Activated naive CD4-positive, alpha-beta T cell treated with anti-CD3 and anti-CD28 coated beads for 36 hours (primary cell): Measurements from ENCODE around the gene CEACAM21. TPM values are rescaled to one million over a fixed set of nuclear protein-coding genes. Genes with fewer than 3 reads are reported as not detected.

Experiments
- CTCF ChIA-PET: fragments of 350-600 bp; sonication (Branson Sonifier 250); formaldehyde crosslinking; loops from one replicate; lab custom pipeline; 2021; ENCODE audit warnings: antibody characterized with exemption; lab: Charles Lee
- DNase-seq: peaks from one replicate; pipeline ENCODE4 v3.0.0-alpha.2; 2020
- H3K27ac Mint-ChIP-seq: one replicate; pipeline ENCODE4 v1.8.0; 2021; ENCODE audit warnings: mild to moderate bottlenecking, mixed read lengths
- H3K27me3 Mint-ChIP-seq: one replicate; pipeline ENCODE4 v1.8.0; 2021; ENCODE audit warnings: low read depth, mixed read lengths
- H3K36me3 Mint-ChIP-seq: one replicate; pipeline ENCODE4 v1.8.0; 2021; ENCODE audit warnings: low read depth, mixed read lengths
- H3K4me1 Mint-ChIP-seq: one replicate; pipeline ENCODE4 v1.8.0; 2021; ENCODE audit warnings: low read depth, mixed read lengths
- H3K4me3 Mint-ChIP-seq: one replicate; pipeline ENCODE4 v1.8.0; 2021; ENCODE audit warnings: mild to moderate bottlenecking, moderate library complexity, mixed read lengths
- H3K9me3 Mint-ChIP-seq: one replicate; pipeline ENCODE4 v1.8.0; 2021; ENCODE audit warnings: mixed read lengths
- intact Hi-C: fragments of 100-400 bp; cut with micrococcal nuclease; formaldehyde crosslinking; loops from one replicate; pipeline ENCODE4 v1.15.1; 2023
- total RNA-seq, 2 experiments: library from RNA; stranded (reverse); gene quantifications; one replicate each; pipeline ENCODE4 v1.2.3, GENCODE V29; 2021

The CEACAM21 gene
- total RNA-seq, 2 experiments from 2014 or later = 32.2 to 33.6 TPM

DNA sequence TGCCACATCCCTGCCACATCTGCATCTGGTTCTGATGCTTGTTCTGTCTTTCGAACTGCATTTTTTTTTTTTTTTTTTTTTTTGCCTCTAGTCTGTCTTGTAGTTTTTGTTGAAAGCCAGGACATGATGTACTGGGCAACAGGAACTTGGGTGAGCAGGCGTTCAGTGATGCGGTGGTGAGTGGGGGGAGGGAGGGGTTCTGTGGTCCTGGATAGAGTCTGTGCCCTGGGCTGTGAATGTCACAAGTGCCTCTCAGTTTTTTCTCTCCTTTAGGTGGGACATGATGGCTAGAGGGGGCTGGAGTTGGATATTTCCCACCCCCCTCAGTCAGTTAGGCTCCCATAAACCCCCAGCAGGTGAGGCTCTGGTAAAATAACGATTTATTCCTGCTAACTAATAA lies 47.4 kb downstream of the CEACAM21 start:
- intact Hi-C loops = no loop called here
- no peak for DNase-seq
- Mint-ChIP-seq H3K27ac (no peak overlapping the region), H3K36me3 (no peaks in the 10 kb centered on the region), H3K27me3 (peaks cover 4% of the 10 kb centered on the region), H3K9me3 (no peaks in the 10 kb centered on the region), H3K4me1 (no peaks in the 10 kb centered on the region), H3K4me3 (no peak overlapping the region)
- CTCF ChIA-PET = interaction anchor here (0.6 kb wide), 1 partner anchor 146 kb away, joined by 3 read pairs; no protein-coding TSS in a partner anchor

DNA sequence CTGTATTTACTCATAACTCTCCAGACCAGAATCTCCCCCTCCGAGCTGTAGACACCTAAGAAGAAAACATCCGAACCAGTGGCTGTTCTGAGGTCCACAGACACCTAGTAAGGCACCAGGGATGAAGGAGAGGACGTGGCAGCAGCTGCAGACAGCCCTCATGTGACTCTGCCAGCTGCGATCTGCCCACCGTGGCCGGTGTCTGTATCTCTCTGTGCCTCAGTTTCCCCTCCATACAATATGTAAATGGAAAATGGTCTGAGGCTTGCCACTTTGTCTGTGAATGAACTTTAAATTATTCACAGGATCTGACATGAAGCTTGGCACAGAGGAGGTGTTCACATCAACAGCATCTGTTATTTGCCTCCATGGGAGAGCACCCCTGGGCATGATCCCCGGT lies 48.5 kb downstream of the CEACAM21 start:
- no peaks in the 10 kb centered on the region for H3K4me1 Mint-ChIP-seq
- peaks cover 4% of the 10 kb centered on the region for H3K27me3 Mint-ChIP-seq
- H3K36me3 Mint-ChIP-seq = no peaks in the 10 kb centered on the region
- no peak overlapping the region for H3K27ac Mint-ChIP-seq
- CTCF ChIA-PET = interaction anchor here (1.3 kb wide), 1 partner anchor 18 kb away, joined by 3 read pairs; no protein-coding TSS in a partner anchor
- intact Hi-C loops = no loop called here
- no peaks in the 10 kb centered on the region for H3K9me3 Mint-ChIP-seq
- DNase-seq = no peak
- no peak overlapping the region for H3K4me3 Mint-ChIP-seq

DNA sequence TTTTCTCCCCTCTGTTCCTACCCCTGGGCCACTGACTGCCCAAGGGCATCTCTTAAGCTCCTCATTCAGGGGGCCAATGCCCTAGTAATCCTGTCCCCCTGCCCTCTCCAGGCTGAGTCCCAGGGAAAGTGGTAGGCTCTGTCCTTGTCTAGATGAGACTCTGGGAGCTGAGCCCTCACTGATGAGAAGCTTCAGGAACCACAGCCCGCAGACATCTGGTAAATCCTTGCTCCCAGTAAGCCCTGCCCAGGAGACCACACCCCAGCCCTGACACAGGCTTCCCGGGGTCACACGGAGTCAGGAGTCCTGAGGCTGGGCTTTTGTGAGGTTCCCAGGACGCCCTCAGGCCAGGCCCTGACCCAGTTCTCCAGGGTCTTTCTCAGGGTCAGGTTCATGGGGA lies 49.0 kb downstream of the CEACAM21 start:
- DNase-seq = no peak
- H3K4me1 Mint-ChIP-seq = no peaks in the 10 kb centered on the region
- peaks cover 1% of the 10 kb centered on the region for H3K9me3 Mint-ChIP-seq
- H3K27ac Mint-ChIP-seq = no peak overlapping the region
- no peaks in the 10 kb centered on the region for H3K36me3 Mint-ChIP-seq
- CTCF ChIA-PET = interaction anchor here (1.3 kb wide), 1 partner anchor 17 kb away, joined by 3 read pairs; no protein-coding TSS in a partner anchor
- H3K4me3 Mint-ChIP-seq = no peak overlapping the region
- intact Hi-C loops = no loop called here
- peaks cover 4% of the 10 kb centered on the region for H3K27me3 Mint-ChIP-seq

DNA sequence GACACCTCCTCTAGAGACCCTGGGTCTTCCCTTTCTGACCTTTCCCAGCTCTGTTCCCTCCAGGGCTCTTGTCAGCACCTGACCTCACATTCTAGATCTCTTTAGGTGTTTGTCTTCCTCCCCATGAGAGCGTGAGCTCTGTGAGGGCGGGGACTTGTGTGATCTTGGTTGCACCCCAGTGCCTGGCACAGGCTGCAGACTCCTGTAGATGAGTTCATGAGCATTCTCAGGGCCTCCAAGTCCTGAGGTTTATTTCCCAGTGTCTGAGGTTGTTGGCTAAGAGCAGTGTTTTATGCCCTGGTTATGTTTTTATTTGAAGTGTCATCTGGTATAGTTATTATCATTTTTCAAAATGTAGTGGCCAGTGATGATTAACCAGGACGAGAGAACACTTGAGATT lies 50.3 kb downstream of the CEACAM21 start:
- intact Hi-C loops = no loop called here

DNA sequence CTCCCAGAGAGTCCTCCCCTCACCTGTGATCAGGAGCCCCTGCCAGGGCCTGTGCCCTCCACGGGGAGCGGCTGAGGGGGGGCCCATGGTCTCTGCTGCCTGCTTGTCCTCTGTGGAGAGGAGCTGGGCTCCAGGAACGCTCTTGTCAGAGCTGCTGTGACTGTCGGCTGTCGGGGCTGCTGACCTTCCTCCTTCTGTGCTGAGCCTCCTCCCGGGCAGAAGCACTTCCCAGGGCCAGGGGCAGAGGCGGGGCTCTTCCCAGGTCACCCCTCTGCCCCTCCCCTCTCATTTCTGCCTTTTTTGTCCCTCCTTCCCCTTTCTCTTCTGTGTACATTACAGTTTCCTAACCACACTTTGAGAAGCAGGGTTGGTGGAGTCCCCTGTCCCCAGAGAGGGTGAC lies 50.9 kb downstream of the CEACAM21 start, which contains the start of gene CEACAM4:
CEACAM4 (minus strand) TSS at position 198 of the 400 bp plus-strand sequence; CDS start at position 87, 111 bp downstream.
- no peak for DNase-seq
- no peak within 1 kb of the TSS for H3K4me3 Mint-ChIP-seq
- intact Hi-C loops = no loop called here
- CTCF ChIA-PET = no interaction called here
- H3K9me3 Mint-ChIP-seq = peaks cover 14% of the 10 kb centered on the region
- no peaks in the 10 kb centered on the region for H3K4me1 Mint-ChIP-seq
- no peak within 1 kb of the TSS for H3K27ac Mint-ChIP-seq
- no peaks in the 10 kb centered on the region for H3K36me3 Mint-ChIP-seq
- peaks cover 11% of the 10 kb centered on the region for H3K27me3 Mint-ChIP-seq

More for the DNA sequence above, 50.3 kb downstream of the CEACAM21 start:
- H3K27ac Mint-ChIP-seq = no peak overlapping the region
- no peak for DNase-seq
- H3K9me3 Mint-ChIP-seq = peaks cover 11% of the 10 kb centered on the region
- H3K4me3 Mint-ChIP-seq = no peak overlapping the region
- H3K4me1 Mint-ChIP-seq = no peaks in the 10 kb centered on the region
- CTCF ChIA-PET = no interaction called here
- peaks cover 11% of the 10 kb centered on the region for H3K27me3 Mint-ChIP-seq
- no peaks in the 10 kb centered on the region for H3K36me3 Mint-ChIP-seq

DNA sequence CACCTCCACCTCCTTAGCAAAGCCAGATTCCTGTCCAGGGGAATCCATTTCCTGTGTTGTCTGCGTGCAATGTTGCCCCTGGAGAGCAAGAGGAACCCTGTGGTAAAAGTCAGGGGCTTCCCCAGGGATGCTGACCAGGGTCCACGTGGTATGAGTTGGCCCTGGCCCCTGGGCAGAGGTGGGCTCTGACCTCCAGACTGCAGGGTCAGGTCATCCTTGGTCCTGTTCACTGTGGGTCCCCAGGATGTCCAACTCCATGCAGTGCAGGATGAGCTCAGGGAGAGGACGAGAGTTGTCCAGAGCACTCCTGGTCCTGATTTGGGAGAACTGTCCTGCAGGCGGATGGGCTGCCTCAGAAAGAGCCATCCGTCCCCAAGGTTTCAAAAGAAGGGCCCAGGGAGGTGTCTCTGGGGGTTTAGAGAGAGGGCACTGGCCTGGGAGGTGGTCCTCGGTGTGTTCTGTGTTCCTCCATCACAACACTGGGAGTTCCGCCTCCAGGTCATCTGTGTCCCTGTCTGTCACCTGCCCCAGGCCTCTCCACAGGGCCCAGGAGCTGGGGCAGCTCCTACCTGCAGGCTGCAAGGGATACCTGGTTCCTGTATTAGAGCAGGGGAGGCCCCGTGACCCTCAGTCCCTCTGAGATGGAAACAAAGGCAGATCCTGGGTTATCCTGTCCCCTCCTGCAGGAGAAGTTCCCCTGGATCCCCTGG lies 52.2 kb downstream of the CEACAM21 start:
- intact Hi-C loops = no loop called here
- Mint-ChIP-seq H3K4me1 (no peaks in the 10 kb centered on the region), H3K9me3 (peaks cover 14% of the 10 kb centered on the region), H3K27ac (no peak overlapping the region), H3K36me3 (no peaks in the 10 kb centered on the region), H3K4me3 (no peak overlapping the region), H3K27me3 (peaks cover 11% of the 10 kb centered on the region)
- CTCF ChIA-PET = interaction anchor here (0.6 kb wide), 1 partner anchor 176 kb away, joined by 3 read pairs; no protein-coding TSS in a partner anchor
- no peak for DNase-seq

Other genes starting within 250 kb of the CEACAM21 start
- 10 to 100 TPM; 94.4 to 95.6 TPM for gene TGFB1, start 222.2 kb upstream of the CEACAM21 start, total RNA-seq
- 1 to 10 TPM; 3.5 to 4.1 TPM for gene B9D2, start 212.0 kb upstream of the CEACAM21 start, total RNA-seq
- gene TMEM91, start 199.6 kb upstream of the CEACAM21 start, total RNA-seq = 1 to 10 TPM; 5.6 to 5.7 TPM
- gene EXOSC5, start 178.8 kb upstream of the CEACAM21 start, total RNA-seq = 10 to 100 TPM; 47.5 to 51.7 TPM
- 10 to 100 TPM; 18.2 to 21.7 TPM for gene BCKDHA, start 178.3 kb upstream of the CEACAM21 start, total RNA-seq
- under 1 TPM in 1 of 2 experiments, not detected in 1; 0.29 TPM for gene B3GNT8, start 148.8 kb upstream of the CEACAM21 start, total RNA-seq
- gene DMAC2, start 136.3 kb upstream of the CEACAM21 start, total RNA-seq = 10 to 100 TPM; 51.5 to 53.8 TPM
- gene ERICH4, start 133.0 kb upstream of the CEACAM21 start, total RNA-seq = not detected
- not detected for gene CEACAM4, start 50.9 kb downstream of the CEACAM21 start, total RNA-seq
- gene CEACAM7, start 112.1 kb downstream of the CEACAM21 start, total RNA-seq = not detected
- not detected for gene CEACAM5, start 132.5 kb downstream of the CEACAM21 start, total RNA-seq
- not detected for gene CEACAM6, start 179.4 kb downstream of the CEACAM21 start, total RNA-seq
- not detected for gene CEACAM3, start 220.4 kb downstream of the CEACAM21 start, total RNA-seq